GM18511 (cell line): ENCODE measurements around the gene PCBD1.

Experiments used
- ATAC-seq: cut with Tn5 transposase; IDR thresholded peaks from one replicate; pipeline ENCODE4 v1.9.1; 2021; ENCODE audit warnings: mild to moderate bottlenecking, moderate library complexity; ENCODE audit not compliant: unreplicated experiment

The PCBD1 gene

DNA sequence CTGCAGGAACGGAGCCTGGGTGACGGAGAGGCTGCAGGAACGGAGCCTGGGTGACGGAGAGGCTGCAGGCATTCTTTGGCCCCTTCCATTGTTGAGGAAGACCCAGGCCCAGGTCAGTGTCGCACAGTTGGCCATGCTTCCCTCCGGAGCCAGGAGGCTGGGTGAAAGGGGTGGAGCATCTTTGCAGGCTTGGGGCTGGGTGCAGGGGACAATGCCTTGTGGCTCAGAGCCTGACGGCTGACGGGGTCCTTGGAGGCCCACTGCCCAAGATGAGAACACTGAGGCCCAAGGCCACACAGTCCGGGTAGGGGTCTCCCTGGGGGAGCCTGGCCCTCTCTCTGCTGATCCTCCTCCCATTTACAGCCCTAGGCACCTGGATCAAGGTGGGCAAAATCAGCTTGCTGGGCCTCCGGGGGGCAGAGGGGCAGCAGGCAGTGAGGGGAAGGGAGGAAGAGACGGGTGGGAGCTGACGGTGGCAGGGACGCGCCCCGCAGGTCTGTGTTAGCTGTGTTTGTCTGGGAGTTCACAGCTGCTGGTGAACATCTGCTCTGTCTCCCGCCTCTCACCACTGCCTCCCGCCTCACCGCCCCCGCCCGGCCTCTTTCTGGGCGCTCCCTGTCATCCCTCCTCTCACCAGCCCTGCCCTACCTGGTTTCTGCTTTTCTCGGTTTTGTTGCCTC, 30.6 kb upstream of the PCBD1 start:
- ATAC-seq = no peak

DNA sequence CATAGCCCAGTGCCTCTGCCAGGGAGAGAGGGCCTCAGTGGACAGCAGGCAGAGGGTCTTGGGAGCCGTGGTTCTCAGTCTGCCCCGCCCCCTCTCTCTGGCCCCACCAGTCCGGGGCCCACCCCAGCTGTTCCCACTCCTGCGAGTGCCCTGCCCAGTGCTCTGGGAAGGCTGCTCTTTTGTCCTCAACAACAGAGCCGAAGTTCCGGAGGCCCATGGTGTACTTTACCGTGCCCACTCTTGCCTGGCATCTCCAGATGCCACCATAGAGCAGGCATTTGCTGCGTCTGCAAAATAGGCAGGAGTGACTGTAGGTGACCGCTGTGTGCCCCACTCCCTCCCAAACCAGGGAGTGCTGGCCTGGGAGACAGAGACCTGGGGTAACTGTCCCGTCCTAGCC, 29.3 kb upstream of the PCBD1 start:
- ATAC-seq = no peak

DNA sequence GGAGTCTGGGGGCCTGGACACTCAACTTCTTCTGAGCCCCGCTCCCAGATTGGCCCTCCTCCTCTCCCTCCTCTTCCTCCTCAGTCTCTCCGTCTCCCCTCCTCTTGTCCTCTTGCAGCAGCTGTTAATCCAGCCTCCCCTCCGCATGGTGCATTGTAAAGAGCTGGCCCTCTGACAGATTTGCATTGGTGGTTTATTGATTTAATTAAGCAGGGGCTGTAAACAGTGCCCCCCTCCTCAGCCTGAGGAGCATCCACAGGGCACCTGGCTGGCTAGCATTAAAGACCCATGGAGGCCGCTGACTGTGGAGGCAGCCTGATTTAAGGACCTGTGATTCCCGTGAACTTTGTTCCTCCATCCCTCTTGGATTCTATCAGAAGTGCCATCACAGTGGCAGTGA, 28.9 kb upstream of the PCBD1 start:
- no peak for ATAC-seq

DNA sequence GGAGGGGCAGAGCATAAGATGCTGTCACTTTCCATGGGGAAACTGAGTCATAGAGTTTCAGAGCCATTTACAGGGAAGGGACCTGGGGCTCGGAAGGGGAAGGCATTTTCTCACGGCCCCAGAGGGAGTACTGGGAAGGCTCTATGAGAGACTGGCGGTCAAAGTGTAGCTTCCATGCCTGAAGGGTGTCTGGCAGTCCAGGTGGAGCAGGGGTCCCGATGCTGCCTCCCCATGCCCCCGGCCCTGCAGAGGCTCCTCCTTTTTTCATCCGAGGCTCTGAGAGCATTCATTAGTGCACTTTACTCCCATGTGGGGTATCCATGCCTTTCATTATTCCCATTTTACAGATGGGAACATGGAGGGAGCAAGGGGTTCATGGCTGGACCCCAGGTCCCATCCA, 27.9 kb upstream of the PCBD1 start:
- ATAC-seq = no peak

DNA sequence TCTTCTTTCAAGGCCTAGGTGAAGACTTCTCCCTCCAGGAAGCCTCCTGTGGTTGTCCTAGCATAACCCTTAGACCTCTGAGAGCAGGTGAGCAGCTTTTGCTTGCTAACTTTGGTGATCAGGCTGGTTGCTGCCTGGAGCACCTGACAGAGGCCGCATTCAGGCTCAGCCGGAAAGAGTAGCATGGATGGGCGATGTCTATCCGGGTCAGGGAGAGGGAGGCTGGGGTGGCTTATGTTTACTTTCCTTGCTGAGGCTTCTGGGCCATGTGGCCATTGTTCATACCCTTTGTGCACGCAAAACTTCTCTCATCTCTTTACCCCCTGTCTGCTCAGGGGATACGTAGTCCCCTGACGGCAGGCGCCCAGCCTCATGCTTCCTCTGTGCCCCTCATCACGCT, 27.4 kb upstream of the PCBD1 start:
- ATAC-seq = no peak

DNA sequence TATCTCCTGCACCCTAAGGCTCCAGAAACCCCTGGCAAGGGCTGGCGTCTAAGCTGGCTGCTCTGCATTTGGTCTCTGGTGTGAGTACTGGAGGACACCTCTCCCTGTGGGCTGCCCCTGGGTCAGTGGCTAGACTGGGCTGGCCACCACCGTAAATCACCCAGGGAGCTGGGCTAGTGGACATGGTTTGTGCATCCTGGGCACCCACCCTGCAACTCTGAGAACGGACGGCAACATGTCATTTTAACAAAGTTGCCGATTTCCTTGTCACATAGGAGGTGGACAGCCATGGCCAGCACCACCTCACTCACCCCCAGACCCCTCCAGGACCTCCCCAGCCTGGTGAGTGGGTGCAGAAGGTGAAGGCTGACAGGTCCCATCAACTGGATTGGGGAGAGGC, 26.8 kb upstream of the PCBD1 start:
- ATAC-seq = no peak

DNA sequence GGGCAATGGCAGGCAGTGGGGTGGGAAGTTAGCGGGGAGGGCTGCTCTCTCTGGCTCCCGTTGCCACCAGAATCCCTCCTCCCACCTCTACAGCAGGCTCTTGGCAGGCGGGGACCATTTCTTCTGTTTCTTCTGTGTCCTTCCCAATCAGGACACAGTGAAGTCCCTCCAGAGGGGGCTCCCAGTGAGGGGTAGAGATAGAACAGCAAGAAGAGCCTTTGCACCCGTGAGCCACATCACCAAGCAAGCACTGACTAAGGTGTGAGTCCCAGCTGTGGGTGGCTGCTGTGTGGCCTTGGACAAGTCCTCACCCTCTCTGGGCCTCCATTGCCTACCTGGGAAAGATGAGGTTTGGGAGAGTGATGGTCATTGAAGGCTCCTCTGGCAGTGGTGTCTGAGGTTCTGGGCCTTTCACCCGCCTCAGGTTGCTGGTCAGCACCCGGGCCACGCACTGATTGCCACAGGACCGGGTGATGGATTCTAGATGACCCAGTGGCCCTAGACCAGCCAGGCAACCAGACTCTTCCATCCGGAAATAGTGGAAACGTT, 26.0 kb upstream of the PCBD1 start:
- ATAC-seq = no peak

DNA sequence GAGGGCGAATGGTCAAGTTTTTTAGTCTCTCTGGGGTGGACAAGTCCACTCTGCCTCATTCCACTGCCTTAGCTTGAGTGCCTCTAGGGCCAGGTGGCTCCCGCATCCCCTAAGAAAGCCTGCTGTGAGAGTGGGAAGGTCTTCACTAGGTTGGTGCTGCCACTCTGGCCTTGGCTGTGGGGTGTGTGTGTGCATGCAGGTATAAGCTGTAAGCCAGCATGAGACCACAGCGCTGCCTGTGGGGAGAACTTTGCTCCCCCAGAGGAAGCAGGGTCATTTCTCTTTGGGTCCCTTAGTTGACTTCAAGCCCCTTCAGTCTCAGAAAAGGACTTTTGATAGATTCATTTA, 25.5 kb upstream of the PCBD1 start:
- ATAC-seq = no peak

DNA sequence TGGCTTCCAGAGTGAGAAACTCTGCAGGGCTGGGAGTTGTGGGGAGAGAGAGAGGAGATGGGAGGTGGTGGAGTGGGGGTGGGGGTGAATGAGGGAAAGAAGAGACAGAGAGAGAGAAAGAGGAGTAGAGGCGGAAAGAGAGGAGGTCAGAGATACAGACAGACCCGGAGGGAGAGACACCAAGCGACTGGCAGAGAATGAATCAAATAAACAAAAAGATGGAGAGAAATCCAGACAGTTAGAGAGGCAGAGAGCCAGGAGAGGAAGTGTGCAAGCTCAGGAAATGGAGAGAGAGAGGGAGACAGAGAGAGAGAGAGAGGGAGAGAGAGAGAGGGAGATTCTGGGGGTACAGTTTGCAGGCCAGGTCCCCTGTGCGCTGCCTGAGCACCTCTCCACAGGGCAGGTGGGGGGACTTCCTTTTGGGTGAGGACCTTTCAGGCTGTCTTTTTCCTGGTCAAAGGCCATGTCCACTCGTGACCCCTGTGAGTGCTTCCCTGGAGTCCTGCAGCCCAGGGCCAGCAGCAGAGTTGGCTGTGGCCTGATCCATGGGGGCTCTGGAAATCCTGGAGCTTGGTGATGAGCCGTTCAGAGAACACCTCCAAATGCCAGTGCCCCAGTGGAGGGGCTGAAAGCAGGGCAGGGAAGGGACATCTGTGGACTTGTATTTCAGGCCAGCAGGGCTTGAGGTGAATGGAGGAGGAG, 25.0 kb upstream of the PCBD1 start:
- no peak for ATAC-seq

DNA sequence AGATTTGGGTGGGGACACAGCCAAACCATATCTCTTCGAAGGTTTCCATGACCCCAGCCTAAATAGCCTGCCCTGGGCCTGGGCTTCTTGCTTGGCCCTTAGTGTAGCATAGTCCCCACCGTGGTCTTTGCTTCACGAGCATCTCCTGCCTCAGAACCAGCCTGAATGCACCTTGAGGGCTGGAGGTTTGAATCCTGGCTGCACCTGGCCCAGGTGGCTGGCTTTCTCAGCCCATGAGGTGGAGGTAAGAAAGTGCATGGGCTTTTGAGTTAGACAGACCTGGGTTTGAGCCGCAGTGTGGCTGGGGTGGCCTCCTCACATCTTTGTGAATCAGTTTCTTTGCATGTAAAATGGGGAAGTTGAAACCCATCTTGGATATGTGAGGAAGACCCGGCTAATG, 24.2 kb upstream of the PCBD1 start:
- no peak for ATAC-seq

DNA sequence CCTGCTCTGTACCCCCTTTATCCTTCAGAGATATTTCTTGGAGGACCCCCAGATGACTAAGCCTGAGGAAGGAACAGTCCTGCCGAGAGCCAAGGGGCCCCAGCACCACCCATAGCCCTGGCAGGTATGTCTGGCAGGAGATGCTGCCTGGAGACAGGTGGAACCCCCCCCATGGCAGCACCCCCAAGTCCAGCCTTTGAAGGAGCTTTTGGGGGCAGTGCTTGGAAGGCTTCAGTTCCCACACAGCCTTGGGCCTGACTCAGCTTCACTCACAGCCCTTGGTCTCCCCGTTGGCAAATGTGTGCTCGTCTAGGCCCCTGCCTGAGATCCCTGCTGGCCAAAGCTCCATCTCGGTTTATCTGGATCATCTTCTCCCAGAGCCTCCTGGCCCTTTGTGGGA, 23.0 kb upstream of the PCBD1 start:
- no peak for ATAC-seq

DNA sequence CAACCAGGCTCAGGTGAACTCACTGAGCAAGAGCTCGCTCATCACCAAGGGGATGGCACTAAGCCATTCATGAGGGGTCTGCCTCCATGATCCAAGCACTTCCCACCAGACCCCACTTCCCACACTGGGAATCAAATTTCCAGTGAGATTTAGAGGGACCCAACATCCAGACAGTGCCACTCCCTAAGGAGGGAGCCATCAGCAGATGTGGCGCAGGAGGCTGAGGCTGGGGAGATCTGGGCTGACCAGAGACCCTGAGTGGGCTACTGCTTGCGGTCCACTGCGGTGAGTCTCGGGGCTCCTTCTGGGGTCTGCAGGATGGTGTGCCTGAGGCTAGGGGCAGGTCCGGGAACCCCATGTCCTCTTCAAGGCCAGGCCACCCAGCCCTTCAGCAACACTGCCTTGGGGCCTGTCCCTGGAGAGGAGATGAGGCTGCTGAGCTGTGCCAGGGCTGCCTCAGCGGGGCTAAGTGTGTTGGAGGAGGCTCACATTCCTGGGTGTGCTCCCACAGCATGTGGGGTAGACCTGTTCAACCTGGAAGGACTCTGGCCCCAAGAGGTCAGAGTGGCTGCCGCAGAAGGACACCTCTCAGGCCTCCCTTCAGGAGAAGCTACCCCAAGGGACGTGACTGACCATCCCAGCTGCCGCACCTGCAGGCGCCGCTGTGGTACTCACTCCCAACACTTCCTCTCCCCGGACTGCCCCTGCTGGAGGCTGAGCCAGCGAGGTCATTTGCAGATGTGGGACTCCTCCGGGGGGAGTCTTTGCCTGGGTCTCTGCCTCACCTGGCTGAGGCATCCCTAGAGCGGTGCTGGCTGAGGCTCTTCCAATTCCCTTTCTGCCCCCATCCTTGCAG, 22.3 kb upstream of the PCBD1 start:
- ATAC-seq = no peak

DNA sequence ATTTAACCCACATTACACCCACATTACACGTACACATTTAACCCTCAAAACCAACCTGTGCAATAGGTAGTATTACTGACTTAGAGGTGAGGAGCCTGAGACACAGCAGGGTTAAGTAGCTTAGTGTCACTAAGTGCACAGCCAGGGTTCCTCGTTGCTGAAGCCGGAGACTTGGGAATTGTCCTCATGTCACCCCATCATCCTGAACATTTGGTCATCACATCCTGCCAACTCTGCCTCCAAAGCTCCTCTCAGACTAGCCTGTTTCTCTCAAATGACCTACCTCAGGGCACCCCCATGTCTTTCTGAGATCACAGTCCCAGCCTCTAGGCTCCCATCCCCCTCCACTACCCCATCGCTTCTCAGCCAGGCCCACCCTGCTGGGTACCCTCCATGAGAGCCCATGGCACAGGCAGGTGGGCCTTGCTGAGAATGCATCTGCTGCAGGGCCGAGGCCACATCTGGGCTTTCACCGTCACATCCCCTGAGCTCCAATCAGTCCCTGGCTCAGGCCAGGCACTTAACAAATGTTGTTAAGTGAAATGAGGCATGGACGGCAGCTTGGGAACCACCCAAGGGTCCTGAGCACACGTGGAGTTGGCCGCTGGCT, 21.1 kb upstream of the PCBD1 start:
- ATAC-seq = no peak

DNA sequence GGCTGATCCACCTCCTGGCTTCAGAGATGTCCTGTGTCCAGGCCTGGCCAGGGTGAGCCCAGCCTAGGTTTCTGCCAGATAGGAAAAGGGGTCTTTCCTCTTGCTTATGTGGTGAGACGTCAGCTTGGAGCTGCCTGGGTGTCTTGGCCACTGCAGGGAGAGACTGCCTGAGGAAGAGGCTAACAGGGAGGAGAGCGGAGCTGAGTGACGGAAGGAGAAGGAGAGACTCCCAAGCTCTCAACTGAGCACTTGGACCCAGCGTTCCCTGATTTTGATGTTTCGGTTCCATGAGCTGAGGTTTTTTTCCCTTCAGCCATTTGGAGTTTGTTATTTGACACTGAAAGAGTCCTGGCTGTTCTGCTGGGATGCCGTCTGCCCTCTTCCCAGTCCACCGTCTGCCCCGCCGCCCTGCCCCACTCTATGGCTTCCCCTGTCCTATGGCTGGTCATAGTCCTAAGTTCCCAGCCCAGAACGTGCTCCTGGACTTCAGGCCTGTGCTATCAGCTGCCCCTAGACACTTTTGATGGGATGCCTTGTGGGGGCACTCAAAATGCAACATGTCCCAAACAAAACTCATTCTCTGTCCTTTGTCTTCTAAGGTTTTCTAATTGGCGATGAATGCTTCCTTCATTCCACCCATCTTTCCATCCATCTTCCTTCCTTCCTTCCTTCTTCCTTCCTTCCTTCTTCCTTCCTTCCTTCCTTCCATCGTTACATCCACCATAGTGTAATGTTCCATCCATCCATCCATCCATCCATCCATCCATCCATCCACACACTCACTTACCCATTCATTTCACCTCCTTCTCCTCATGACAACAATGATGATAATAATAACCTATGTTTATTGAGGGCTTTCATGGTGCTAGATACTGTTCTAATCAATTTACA, 20.3 kb upstream of the PCBD1 start:
- no peak for ATAC-seq

DNA sequence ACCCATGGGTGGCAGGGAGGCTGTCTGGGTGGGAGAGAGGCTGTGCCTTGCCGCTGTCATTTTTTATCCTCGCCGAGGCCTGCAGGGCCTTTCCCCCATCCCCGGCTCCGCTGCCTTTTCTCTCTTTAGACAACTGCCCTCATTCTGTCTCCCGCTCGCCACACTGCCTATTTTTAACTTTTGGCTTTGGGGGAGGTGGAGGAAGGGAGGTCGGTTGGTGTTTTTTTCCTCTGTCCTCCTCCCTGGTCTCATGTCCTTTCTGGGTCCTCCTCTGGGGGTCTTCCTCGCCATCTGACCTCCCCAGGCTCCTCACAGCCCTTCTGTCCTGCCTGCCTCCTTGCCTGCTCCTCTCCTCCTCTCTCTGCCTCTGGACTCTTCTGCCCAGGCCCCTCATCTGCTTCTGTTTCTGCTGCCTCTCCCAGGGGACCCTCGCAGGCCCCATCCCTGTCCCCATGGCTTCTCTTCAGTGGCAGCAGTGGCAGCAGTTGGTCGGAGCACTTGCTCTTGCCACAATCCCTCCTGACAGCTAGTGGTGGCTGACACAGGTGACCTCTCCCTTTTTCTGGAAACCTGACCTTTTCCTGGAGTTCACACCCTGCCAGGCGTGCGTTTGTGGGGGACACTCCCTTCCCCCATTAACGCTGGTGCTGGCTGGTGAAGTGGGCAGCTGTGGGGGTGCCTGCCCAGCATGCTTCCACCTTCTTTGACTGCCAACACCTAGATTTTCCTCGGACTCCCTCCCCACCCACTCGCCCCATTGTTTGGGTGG, 19.5 kb upstream of the PCBD1 start:
- ATAC-seq = no peak

DNA sequence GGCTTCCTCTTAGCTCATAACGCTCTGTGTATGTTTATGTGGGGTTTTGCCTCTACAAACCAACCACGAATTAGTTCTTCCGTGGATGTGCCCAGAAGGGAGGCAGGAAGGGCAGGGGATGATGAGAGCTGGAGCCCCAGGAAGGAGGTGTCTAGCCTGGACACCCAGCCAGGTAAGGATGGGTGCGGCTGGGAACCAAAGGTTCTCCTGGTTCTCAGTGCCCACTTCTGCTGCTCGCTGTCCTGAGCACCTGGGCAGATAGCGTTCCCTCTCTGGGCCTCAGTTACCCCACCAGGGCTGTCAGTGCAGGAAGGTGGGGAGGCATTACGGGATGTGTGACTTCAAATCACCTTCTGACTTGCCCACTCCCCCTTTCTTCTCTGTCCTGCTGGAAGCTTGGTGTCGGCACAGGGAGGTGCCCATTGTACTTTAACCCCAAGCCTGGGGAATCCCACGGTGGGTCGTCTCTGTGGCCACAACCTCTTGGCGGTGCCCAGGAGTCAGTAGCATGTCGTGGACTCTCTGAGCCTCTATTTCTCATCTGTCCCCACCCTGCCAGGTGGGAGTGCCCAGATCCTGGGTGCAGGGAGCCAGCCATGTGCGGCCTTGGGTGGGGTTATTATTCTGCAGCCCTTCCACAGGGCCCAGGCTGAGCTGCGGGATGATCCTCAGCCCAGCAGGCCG, 18.7 kb upstream of the PCBD1 start:
- ATAC-seq = no peak

DNA sequence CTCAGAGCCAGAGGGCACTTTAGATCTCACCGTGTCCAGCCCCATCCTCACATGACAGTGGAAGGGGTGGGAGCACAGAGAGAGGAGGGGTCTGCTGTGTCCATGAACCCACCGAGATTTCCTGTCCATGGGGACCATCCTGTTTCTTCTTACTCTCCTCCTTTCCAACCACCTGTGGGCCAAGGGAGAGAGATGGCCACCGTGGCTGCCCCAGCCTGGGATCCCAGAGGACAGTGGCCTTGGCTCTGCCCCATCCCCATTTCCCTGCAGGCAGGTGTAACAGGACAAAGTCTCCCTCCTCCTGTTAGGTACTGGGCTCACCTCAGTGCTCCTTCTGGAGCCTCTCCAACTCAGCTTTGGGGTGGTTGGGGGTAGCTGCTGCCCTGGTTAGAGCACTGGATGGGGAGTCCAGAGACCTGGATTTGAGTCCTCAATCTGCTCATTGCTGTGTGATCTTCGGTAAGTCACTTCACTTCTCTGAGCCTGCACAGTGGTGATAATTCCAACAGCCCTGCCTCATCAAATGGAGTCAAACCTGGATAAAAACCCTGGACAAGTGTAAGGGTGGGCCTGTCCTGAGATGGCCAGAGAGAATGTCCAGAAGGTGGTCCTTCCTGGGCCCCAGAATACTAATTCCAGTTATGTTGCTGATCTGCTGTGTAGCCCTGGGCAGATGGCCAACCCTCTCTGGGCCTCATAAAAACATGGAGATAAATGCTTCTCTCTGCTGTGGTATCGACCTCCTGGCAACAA, 17.8 kb upstream of the PCBD1 start:
- ATAC-seq = no peak
